H4 (cell line): ENCODE results near the gene GUCA2B. TPM values are rescaled to one million over a fixed set of nuclear protein-coding genes. Genes with fewer than 3 reads are reported as not detected.
A peak's percentile ranks its signal among the peaks of the same experiment; 100 is the strongest.

Experiments
- DNase-seq: peaks from one replicate; pipeline ENCODE4 v3.0.0-alpha.2; 2015; ENCODE audit warnings: low spot score
- total RNA-seq: library from RNA; depleted of rRNA; stranded (reverse); fragments of >200 nt; shearing (Covaris generic); gene quantifications from 2 replicates; pipeline ENCODE4 v1.2.3, GENCODE V29; 2014

GUCA2B gene
- total RNA-seq, 1 experiment from 2014 or later = not detected

DNA sequence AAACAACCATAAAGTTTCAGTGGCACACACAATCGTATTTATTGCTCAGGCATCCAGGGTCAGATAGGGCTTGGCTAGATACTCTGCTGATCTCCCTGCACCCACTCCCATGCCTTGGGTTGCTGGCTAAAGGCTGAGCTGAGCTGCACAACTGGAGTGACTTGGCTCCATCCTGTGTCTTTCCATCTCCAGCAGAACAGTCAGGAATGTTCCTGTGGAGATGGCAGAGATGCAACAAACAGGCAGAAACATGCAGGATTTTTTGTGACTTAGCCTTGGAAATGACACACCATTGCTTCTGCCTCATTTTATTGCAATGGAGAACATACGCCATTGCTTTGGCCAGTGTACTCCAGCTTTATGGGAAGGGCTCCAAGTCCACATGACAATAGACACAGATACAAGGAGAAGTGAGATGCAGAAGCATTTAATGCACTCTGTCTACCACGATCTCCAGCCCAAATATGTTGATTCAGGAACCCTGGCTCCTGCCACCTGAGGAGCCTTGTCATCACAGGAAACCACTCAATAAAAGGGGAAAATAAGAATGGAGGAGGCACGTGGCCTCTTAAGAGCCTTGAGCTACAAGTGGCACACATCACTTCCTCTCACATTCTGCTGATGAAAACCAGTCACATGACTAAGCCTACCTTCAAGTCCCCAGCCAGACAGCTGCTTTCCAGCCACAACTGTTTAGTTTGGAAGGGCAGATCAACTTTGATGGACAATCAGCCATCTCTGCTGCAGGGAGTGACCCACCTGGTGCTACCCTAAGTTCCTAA is 10.1 kb upstream of the GUCA2B start:
- peak; percentile 47 for DNase-seq

DNA sequence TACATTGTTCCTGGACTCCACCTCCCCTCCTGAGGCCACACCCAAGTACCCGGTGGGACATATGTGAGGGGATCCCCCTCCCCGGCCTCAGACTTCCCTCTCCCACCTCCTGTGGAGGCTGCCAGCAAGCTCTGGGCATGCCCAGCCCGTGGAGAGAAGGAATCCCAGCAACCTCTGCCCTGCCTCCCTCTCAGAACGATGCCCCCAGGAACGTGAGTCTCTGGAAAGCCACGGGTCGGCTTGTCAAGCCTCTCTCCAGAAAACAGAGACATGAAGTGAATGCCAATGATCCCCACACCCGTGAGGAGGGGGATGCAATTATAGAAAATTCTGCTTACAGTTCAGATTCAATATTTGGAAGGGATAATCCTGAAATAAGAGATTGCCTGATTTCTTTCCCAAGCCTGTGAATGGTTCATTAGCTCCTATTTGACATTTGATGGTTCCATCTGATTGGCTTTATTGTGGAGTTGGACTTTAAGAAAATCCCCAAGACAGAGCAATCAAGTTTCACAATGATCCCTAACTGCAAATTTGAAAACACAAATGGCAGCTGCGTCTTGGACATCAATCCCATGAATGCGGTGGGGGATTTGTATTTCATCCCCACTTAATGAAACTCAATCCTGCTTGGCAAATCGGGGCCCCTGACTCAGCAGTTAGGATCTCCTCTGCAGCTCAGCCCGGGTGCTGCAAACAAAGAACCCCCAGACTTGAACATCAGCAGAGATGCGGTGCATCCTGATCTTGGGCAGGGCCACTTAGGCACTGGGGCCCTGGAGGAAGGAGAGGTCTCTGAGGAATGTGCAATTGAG is 9.1 kb upstream of the GUCA2B start:
- no peak for DNase-seq

DNA sequence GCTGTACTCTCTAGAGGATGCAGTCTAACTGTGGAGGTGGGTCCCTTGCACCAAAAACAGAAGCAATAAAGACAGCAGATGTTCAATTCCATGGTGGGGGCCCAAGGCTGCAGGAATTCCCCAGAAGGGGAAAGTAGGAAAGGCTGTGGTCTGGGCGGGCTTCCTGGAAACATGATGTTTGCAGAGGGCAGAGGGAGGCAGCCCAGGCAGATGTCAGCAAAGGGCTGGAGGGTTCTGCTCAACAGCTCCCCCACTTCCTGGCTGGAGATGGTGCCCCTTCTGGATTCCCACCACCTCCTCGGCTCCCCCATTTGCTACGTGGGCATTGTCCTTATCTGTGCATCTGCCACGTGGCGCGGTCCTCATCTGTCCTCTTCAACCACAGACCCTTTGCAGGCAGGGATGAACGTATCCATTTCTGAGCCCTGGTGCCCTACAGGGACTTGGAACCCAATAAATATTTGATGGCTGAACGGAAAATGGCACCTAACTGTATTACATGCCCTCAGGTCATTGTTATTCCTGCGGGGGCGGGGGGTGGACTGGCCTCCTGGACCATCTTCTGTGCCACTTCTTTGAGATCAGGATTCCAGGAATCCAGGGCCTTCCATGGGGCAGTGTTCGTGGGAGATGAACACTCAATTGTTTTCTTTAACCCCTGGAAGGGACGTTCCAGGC is 8.4 kb upstream of the GUCA2B start:
- DNase-seq = no peak

DNA sequence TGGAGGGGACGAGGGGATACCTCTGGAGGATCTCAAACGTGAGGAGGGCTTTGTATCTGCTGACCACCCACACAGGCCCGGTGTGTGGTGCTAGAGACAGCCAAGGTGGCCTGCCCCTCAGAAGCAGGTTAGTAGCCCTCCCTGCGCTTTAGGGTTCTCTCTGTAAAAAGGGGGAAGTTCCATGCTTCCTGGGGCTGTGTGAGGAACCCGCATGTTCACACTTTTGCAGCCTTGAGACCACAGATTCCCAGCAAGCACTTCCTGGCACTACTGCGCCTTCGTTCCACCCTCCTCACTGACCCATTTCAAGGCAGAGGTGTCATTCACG is 7.9 kb upstream of the GUCA2B start:
- DNase-seq = no peak

DNA sequence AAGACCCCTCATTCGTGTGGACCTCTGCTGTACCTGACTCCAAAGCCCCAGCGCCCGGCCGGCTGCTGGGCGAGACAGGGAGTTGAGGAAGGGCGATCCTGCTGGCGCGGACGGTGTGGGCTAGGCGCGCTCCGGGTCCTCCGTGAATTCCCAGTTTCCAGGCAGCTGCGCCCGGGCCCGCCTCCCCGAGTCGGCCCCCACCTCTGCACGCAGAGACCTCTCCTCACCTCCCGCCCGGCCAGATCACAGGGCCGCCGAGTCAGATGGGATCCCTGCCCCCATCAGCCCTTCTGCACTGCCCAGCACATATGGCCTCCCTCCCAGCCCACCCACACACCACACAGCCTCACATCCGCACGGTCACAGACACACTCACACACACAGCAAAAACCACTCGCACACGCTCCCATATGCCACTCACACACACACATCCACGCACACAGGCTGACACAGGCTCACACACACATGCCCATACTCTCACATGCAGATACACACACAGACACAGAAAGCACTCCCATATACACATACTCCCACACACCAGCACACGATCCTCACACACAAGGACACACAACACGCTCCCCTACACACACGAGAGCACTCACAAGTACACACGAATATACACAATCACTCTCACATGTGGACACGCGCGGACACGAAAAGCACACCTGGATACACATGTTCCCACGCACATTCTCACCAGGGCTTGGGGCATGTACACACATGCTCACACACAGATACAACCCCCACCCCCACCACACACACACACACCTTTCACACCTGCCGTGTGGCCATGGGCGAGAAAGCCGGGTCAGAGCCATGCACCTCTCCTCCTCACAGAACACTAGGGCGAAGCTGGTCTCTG is 7.2 kb upstream of the GUCA2B start:
- no peak for DNase-seq

DNA sequence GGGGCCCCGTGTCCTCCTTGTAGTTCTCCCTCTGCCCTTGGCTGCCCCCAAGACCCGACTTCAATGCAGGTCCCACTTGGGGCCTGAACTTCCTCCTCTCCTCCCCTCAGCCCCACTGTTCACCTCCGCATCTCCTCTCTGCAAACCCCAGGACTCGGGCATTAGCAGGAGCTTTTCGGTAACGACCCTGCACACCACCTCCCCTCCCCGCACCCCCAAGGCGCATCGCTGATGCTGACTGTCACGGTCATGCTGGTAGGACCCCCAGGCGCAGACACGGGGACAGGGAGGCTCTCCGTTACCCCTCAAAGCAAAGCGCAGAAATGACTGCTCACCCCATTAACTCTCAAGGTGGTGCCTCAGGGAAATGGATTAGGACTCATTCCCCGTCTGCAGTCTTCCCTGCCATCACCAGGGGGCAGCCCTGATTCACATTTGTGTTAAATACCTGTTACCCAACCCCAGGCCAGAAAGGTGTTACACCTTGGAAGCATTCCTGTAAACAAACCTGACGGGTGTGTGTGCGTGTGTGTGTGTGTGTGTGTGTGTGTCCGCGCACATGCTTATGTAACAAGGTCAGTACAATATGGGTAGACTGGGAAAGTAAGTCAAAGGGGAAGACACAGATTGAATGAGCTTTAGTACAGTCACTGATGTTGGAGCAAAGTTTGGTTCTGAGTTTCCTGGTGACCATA is 6.4 kb upstream of the GUCA2B start:
- DNase-seq = peak; percentile 59

DNA sequence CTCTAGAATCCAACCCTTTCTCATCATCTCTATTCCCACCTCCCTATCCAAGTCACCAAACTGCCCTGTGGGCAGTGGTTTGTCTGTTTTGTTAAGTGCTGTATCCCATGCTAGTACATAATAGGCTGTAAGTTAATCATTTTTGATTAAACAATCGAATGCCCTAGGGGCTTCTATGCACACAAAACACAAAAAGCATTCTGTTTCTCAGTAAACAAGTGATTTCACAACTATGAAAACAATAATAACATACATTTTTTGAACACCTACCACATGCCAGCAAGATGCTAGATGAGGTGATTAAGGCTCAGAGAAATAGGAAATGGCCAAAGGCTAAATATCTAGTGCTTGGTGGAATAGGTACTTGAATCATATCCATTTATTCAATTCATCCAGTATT is 5.0 kb upstream of the GUCA2B start:
- DNase-seq = no peak

DNA sequence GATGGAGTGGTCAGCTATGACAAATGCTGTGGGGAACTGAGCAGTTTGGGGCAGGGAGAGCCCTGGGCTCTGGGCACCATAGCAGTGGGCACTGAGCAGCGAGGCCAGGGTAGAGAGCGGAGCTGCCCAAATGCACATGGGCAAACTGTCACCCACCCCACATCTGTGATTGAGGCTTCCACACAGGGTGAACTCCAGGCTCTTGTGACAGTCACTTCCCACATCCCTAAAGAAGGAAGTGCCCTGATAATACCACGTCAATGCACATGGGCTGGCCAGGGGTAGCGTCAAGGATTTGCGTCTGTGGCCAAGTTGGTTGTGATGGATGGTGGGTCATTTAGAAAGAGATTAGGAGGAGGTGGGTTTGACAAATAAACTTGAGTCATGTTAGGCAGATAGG is 2.6 kb upstream of the GUCA2B start:
- DNase-seq = no peak

DNA sequence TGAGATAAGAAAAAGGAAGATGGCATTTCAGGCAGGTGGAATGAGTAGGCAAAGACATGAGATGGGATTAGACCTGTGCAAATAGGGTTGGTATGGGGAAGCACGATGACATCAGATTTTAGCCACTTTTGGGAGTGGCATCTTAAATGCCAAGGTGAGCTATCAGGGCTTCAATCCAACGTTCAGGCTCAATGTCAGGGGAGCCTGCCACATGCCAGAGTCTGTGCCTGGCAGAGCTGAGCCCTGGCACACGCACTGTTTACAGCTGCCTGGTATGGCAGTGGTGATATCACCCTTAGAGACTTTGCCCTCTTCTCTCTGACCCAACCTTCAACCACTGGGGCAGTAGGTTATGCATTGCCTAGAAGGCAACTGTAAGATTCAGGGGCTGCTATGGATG is 1.1 kb upstream of the GUCA2B start:
- DNase-seq = no peak

DNA sequence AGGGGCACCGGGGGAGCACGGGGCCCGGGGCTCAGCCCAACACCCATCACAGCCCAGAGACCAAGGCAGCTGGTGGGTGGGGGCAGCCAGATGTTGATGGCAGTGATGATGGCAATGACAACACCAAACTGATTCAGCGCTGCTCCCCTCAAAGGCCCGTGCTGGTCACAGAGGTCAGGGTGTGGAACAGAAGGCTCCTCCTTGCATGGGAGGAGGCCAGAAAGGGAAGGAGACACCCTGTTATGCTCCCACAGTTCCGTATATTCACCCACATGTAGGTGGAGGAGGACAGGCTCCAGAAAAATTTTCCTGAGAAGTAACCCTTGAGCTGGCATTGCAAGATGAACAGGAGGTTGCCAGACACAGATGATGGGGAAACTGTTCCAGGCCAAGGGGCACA is 414 bp downstream of the GUCA2B start:
- DNase-seq = no peak

DNA sequence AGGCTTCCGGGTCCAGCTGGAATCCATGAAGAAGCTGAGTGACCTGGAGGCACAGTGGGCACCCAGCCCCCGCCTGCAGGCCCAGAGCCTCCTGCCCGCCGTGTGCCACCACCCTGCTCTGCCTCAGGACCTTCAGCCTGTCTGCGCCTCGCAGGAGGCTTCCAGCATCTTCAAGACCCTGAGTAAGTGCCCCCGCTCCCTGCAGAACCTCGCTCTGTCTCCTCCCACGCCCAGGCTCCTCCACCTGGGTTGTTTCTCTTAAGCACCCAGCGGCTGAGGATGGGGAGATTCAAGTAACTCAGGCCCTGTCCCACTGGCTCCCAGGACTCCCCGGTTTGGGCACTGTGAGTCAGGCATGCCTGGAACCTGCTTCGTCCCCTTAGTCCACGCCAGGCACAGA is 1.5 kb downstream of the GUCA2B start:
- no peak for DNase-seq

DNA sequence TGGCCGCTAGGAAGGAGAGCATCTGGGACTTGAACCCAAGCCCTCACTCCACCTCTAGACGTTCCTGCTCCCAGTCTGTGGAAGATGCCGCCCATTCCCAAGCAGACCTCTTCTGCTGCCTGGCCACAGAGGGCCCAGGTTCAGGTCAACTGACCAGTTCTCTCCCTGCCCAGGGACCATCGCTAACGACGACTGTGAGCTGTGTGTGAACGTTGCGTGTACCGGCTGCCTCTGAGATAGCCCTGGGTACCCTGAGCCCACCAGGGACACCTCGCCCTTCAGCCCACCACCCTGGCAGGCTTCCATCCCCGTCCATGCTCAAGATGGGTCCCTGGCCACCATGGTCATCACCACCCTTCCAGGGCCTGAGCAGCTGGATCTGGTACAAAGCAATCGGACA is 2.2 kb downstream of the GUCA2B start:
- DNase-seq = no peak

DNA sequence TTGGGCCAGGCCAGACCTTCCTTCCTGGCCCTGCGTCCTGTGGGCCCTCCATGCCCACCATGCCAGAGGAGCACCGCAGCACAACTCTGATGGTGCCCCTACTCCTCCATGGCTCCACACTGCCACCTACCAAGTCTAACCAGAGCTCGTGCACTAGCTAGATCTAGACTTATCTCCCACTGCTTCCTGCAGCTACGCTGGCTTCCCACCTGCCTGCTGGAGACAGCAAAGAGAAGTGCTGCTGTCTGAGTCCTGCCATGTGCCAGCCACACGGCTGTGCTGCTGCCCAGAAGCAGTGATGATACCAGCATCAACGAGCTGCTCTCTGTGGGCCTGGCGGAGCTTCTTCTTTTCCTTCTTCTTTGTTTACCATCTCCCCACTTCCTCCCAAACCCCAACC is 4.5 kb downstream of the GUCA2B start:
- DNase-seq = no peak

DNA sequence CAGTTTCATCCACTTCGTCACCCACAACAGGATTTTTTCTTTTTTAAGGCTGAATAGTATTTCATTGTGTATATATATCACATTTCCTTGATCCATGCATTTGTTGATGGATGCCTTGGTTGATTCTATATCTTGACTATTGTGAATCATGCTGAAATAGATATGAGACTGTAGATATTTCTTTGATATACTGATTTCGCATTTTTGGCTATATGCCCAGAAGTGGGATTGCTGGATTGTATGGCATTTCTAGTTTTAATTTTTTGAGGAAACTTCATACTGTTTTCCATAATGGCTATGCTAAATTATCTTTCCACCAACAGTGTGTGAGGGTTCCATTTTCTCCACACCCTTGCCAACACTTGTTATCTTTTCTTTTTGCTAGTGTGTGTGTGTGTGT is 5.0 kb downstream of the GUCA2B start:
- DNase-seq = no peak

DNA sequence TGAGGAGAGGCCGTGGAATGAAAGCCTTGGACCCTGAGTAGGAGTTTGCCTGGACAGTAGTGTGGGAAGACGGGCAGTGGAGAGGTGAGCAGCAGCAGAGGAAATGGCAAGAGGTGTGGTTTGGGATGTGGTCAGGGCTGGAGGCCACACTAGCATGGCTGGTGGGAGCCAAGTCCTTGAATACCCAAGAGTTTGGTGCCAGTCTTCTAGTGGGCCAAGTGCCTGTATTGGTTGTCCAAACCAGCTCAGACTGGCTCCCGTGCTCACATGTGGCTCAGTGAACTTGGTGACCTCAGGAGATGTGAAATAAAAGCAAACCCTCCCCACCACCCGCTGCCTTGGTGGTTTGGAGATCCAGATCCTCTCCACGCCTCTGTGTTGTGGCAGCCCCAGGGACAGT is 9.0 kb downstream of the GUCA2B start:
- peak; percentile 33 for DNase-seq

DNA sequence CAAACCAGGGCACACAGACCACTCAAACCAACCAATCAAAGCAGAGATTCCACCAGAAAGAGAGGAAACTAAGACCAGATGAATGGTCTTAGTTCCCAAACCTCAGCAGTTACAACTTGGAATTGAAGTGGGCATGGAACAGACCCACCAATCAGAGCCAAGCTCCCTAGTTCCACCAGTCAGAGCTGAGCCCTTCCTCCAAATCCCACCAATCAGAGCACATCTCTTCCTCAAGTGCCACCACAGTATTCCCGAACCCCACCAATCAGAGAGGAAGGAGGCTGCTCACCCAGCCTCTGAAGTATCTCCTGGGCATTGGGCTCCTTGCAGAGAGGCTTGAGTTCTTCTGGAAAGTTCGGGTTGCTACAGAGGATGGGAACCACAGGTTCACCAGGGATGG is 9.9 kb downstream of the GUCA2B start:
- no peak for DNase-seq

DNA sequence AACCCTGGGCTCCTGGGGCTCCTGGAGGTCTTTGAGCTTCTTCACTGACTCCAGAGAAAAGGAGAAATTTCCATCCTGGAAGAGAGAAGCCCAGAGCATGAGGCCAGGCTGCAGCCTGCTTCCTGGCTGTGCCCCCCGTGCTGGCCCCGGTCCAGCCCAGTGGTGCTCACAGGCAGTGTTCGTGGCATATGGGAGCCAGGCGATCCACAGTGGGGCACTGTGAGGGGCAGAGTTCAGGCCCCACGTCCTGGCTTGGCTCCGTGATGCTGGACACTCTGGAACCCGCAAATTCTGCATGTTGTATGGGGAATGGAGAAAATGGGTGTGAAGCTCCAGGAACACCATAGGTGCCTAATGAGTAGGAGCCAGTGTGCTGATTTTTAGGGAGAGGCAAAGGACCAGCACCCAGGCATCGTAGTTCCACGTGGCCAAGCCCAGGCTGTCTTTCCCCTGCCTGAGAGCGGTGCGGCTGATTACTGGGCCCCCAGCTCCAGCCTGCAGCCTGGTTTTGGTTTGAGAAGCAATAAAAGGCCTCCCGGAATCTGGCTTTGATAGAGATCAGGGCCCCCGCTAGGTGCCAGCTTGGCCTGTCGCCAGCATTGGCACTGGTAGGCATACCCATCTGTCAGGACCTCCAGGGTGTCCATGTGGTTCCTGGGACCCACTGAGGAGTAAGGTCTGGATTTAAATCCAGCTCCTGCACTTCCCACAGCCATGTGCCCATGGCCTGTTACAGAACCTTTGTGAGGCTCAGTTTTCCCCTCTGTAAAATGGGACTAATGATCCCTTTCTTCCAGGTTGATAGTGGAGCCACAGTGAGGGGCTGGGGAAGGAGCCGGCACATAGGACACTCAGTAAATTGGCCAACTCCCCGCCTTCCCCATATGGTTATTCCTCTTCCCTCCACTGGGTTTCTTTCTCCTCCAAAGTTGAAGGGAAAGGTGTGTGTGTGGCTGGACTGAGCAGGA is 10.6 kb downstream of the GUCA2B start:
- no peak for DNase-seq

DNA sequence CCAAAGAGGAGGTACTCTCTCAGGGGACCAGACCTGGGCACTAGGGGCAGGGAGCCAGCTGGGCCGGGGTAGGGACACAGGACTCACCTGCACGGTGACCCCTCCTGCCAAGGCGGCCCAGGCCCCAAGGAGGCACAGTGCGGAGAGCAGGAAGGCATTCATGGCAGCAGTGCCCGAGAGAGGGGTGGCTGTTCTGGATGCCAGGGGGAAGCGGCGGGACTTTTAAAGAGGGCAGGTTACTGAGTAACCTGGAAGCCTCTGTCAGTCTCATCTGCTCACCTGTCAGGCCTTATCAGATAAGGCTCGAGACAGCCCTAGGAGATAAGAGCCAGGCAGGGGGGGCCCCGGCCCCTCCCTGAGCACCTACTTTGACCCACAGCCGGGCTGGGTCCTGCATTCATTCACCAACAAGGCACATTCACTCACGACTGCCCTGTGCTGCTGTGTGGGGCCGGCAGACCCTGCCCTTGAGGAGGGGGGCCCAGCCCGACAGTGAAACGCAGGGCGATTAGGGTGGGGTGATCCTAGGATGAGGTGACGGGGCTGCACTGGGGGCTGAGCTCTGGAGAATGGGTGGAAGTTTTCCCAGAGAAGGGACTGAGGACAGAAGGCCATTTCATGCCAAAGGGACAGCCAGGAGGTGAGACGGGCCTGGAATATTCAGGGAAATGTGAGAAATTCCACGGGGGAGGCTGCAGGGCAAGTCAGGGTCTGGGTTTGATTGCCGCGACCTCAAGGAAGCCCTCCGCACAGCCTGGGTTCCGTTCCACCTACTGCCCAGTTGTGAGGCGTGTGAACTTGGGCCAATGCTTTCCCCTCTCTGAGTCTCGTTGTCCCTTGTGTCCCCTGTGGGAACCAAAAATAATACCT is 11.6 kb downstream of the GUCA2B start, which contains the start of gene GUCA2A:
GUCA2A (minus strand) TSS at position 195 of the 870 bp plus-strand sequence; CDS start at position 162, 33 bp downstream.
- no peak for DNase-seq
